ENCODE data around the gene SEMA4D.

- TF ChIP-seq EZH2 (IDR thresholded peaks at IDR 0.05; ENCODE audit: low read depth): no peak
- TF ChIP-seq, protein P1, sequence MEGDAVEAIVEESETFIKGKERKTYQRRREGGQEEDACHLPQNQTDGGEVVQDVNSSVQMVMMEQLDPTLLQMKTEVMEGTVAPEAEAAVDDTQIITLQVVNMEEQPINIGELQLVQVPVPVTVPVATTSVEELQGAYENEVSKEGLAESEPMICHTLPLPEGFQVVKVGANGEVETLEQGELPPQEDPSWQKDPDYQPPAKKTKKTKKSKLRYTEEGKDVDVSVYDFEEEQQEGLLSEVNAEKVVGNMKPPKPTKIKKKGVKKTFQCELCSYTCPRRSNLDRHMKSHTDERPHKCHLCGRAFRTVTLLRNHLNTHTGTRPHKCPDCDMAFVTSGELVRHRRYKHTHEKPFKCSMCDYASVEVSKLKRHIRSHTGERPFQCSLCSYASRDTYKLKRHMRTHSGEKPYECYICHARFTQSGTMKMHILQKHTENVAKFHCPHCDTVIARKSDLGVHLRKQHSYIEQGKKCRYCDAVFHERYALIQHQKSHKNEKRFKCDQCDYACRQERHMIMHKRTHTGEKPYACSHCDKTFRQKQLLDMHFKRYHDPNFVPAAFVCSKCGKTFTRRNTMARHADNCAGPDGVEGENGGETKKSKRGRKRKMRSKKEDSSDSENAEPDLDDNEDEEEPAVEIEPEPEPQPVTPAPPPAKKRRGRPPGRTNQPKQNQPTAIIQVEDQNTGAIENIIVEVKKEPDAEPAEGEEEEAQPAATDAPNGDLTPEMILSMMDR (conservative IDR thresholded peaks at IDR 0.05): no peak
Observed at GRCh38 chr9:89508951-89509615, 11.2 kb upstream of the SEMA4D start.

All from PC-9 (cell line).